HG03280 (cell line): ENCODE data around the gene ATOSB.

Experiments
- ATAC-seq: cut with Tn5 transposase; IDR thresholded peaks from one replicate; pipeline ENCODE4 v1.9.1; 2021; ENCODE audit warnings: mild to moderate bottlenecking, moderate library complexity; ENCODE audit not compliant: unreplicated experiment

The ATOSB gene

GRCh38 chr9:35054871-35055644 is 60.6 kb downstream of the ATOSB start:
- no peak for ATAC-seq

GRCh38 chr9:35054185-35054835 is 61.4 kb downstream of the ATOSB start:
- no peak for ATAC-seq
